KMS-11 (cell line): ENCODE data around the gene FMO1.

Experiments used
- H2AFZ ChIP-seq: fragments of 200-600 bp; sonication (generic); 2 replicates; pipeline ENCODE4 v1.6.1; 2016; ENCODE audit warnings: antibody characterized with exemption, mixed run types, low read depth
- H3K27ac ChIP-seq: fragments of 200-600 bp; sonication (generic); 2 replicates; pipeline ENCODE4 v1.6.1; 2016; ENCODE audit warnings: mild to moderate bottlenecking, mixed run types
- H3K27me3 ChIP-seq: fragments of 200-600 bp; sonication (generic); 2 replicates; pipeline ENCODE4 v1.6.1; 2017; ENCODE audit warnings: mild to moderate bottlenecking, low read depth, mixed run types, moderate library complexity; ENCODE audit not compliant: insufficient read depth
- H3K36me3 ChIP-seq: fragments of 200-600 bp; sonication (generic); 2 replicates; pipeline ENCODE4 v1.6.1; 2017; ENCODE audit warnings: mild to moderate bottlenecking, mixed run types; ENCODE audit not compliant: insufficient read depth
- H3K4me1 ChIP-seq: fragments of 200-600 bp; sonication (generic); 2 replicates; pipeline ENCODE4 v1.6.1; 2016; ENCODE audit warnings: mild to moderate bottlenecking, low read depth, mixed run types; ENCODE audit not compliant: poor library complexity, severe bottlenecking
- H3K4me2 ChIP-seq: fragments of 200-600 bp; sonication (generic); 2 replicates; pipeline ENCODE4 v1.7.0; 2016; ENCODE audit warnings: mild to moderate bottlenecking, mixed run types
- H3K4me3 ChIP-seq: fragments of 200-600 bp; sonication (generic); IDR thresholded peaks from 2 replicates; pipeline ENCODE4 v1.6.1; 2017; ENCODE audit warnings: low read depth, low read length, mixed read lengths; ENCODE audit not compliant: insufficient read depth
- H3K79me2 ChIP-seq: fragments of 200-600 bp; sonication (generic); 2 replicates; pipeline ENCODE4 v1.6.1; 2016; ENCODE audit warnings: low read depth, mixed run types; ENCODE audit not compliant: insufficient read depth
- H3K9ac ChIP-seq: fragments of 200-600 bp; sonication (generic); 2 replicates; pipeline ENCODE4 v1.6.1; 2016; ENCODE audit warnings: mild to moderate bottlenecking, mixed run types
- H4K20me1 ChIP-seq: fragments of 200-600 bp; sonication (generic); 2 replicates; pipeline ENCODE4 v1.6.1; 2016; ENCODE audit warnings: mild to moderate bottlenecking, mixed run types; ENCODE audit not compliant: insufficient read depth
- TF ChIP-seq, protein P1 (sequence below): fragments of 200-600 bp; sonication (generic); conservative IDR thresholded peaks from 2 replicates; pipeline ENCODE4 v1.6.1; 2017; ENCODE audit warnings: low read depth, mild to moderate bottlenecking, antibody characterized with exemption, low read length, moderate library complexity, mixed read lengths

Gene FMO1

DNA sequence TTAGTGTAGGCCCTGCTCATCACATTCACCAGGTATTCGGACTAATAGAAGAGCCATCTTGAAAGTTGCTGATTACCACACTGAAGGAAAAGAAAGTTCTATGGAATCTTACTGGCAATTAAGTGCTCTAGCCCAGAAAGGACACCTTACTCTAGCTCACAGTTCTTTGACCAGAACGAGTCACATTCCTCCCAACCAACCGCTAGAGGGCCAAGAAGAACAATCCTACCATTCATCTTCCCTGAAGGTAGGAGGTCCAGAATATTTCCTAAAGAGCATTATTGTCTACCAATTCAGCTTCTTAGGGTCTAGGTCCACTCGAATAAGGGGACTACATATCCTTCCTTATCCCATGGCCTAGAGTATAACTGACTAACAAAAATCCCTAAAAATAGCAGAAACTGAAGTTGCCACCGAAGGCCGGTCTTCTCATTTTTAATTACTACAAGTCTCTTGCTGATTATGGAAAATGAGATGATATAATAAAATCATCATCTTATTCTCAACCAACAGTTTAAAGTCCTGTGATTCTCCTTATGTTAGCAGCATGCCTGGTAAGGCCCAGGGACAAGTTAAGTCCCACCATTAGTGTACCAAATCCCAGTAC is 2.7 kb upstream of the FMO1 start:
- no peak overlapping the region for H3K9ac ChIP-seq
- no peaks in the 10 kb centered on the region for H4K20me1 ChIP-seq
- peaks cover 15% of the 10 kb centered on the region for H3K4me1 ChIP-seq
- H2AFZ ChIP-seq, result no peak overlapping the region
- H3K79me2 ChIP-seq, result no peaks in the 10 kb centered on the region
- H3K27ac ChIP-seq, result no peak overlapping the region
- TF ChIP-seq, protein P1, sequence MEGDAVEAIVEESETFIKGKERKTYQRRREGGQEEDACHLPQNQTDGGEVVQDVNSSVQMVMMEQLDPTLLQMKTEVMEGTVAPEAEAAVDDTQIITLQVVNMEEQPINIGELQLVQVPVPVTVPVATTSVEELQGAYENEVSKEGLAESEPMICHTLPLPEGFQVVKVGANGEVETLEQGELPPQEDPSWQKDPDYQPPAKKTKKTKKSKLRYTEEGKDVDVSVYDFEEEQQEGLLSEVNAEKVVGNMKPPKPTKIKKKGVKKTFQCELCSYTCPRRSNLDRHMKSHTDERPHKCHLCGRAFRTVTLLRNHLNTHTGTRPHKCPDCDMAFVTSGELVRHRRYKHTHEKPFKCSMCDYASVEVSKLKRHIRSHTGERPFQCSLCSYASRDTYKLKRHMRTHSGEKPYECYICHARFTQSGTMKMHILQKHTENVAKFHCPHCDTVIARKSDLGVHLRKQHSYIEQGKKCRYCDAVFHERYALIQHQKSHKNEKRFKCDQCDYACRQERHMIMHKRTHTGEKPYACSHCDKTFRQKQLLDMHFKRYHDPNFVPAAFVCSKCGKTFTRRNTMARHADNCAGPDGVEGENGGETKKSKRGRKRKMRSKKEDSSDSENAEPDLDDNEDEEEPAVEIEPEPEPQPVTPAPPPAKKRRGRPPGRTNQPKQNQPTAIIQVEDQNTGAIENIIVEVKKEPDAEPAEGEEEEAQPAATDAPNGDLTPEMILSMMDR, result peak; percentile 89
- no peak overlapping the region for H3K4me2 ChIP-seq
- no peaks in the 10 kb centered on the region for H3K27me3 ChIP-seq
- no peak overlapping the region for H3K4me3 ChIP-seq
- H3K36me3 ChIP-seq, result no peaks in the 10 kb centered on the region

DNA sequence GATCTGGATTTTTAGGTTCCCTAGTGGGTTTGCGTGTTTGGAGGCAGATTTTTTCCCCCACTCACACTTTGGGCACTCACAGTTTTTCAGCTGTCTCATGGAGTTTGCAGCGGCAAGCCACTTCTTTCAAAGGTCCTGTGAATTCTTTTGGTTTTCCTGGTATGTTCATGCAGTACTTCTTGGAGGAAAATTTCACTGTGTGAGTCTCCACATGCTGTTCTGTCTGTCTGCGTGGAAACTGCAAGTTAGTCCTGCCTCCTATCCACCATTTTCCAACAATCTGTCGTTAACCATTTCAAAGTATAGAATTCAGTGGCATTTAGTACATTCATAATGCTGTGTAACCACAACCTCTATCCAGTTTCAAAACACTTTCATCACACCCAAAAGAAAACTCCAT is 793 bp upstream of the FMO1 start:
- Histone ChIP-seq H3K4me1 (peaks cover 28% of the 10 kb centered on the region), H4K20me1 (no peaks in the 10 kb centered on the region), H3K27ac (no peak overlapping the region), H3K27me3 (no peaks in the 10 kb centered on the region), H3K4me3 (no peak overlapping the region), H3K9ac (no peak overlapping the region), H3K36me3 (no peaks in the 10 kb centered on the region), H3K4me2 (no peak overlapping the region), H2AFZ (no peak overlapping the region), H3K79me2 (no peaks in the 10 kb centered on the region)
- TF ChIP-seq, protein P1, result no peak

DNA sequence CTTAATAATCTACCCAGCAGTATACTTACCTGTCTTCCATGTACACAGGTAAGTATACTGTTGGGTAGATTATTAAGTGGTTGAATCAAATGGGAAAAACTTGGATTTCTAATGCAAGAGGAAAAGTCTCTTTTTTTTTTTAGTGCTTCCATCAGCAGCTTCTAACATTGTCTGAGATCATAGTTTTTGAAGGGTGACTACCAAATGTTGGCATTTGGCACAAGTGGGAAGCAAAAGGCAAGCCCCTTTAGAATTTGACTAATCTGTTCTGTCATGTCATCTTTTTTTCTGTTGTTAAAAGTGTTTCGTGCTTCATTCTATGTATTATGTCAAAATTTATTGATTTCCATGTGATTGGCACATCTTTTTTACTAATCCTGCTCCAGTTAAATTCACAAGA is 547 bp downstream of the FMO1 start:
- Histone ChIP-seq H3K27ac (no peak overlapping the region), H3K79me2 (no peaks in the 10 kb centered on the region), H3K9ac (no peak overlapping the region), H3K36me3 (no peaks in the 10 kb centered on the region), H2AFZ (no peak overlapping the region), H3K4me3 (no peak overlapping the region), H3K4me1 (peaks cover 41% of the 10 kb centered on the region), H3K27me3 (no peaks in the 10 kb centered on the region), H4K20me1 (no peaks in the 10 kb centered on the region), H3K4me2 (no peak overlapping the region)
- TF ChIP-seq, protein P1, result no peak

DNA sequence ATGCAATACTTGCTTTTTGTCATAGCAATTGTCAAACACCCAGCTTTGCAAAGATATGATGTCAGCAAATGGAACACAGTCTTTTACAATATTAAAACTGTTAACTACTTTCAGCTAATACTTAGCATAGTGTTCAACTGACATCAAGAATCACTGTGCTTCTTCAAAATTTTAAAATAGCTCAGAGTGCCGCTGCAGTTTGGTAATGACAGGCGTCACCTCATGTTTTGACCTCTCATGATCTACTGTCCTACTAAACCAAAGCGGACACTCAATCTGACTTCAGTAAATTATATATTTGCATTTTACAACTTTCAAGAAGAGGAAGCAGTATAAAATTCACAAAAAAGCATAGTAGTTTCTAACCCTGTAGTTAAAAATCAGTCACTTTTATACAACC is 2.0 kb downstream of the FMO1 start:
- Histone ChIP-seq H2AFZ (no peak overlapping the region), H3K4me2 (peak overlapping the region; percentile 77), H3K27ac (peak overlapping the region; percentile 82; the same call in 1 of the 2 replicates), H3K36me3 (no peaks in the 10 kb centered on the region), H3K9ac (peak overlapping the region; percentile 68), H3K4me3 (no peak overlapping the region), H4K20me1 (no peaks in the 10 kb centered on the region), H3K27me3 (no peaks in the 10 kb centered on the region), H3K4me1 (peaks cover 55% of the 10 kb centered on the region), H3K79me2 (no peaks in the 10 kb centered on the region)
- TF ChIP-seq, protein P1, result no peak
